GM10266 (cell line): ENCODE results near the gene PFDN6.
A peak's percentile ranks its signal among the peaks of the same experiment; 100 is the strongest.

Source experiments
- DNase-seq: peaks from one replicate; pipeline ENCODE4 v3.0.0; 2012; ENCODE audit errors: extremely low spot score
- TF ChIP-seq, protein P1 (sequence below): IDR thresholded peaks from 2 replicates; pipeline ENCODE4 v1.5.1; 2012; ENCODE audit warnings: mild to moderate bottlenecking, low read depth; ENCODE audit not compliant: control insufficient read depth, insufficient read depth; ENCODE audit errors: missing control alignments

The PFDN6 gene

DNA sequence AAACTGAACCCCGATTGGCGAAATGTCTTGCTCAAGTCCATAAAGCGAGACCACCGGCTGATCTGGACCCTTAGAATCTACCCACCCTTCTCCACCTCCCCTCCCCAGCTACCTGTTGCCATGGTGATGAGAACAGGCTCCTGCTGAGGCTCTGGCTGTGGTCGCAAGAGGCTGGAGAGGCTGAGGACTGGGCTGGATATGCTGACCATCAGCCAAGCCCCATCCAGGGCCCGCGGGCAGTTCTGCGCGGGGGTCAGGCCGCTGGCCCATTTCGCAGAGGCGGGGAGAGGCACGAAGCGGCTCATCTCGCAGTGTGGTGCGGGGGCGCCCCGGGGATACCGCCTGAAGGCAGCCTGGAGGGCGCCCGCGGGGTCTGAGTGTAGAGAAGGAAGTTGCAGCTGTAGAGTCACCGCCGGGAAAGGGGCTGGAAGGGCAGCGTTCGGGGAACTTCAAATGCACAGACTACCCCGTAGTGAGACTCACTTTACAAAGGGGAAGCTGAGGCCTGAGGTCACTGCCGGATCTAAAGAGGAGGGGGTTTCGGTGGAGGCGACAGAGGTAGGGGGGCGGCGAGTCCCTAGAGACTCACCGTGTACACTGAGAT is 23.8 kb downstream of the PFDN6 start:
- TF ChIP-seq, protein P1, sequence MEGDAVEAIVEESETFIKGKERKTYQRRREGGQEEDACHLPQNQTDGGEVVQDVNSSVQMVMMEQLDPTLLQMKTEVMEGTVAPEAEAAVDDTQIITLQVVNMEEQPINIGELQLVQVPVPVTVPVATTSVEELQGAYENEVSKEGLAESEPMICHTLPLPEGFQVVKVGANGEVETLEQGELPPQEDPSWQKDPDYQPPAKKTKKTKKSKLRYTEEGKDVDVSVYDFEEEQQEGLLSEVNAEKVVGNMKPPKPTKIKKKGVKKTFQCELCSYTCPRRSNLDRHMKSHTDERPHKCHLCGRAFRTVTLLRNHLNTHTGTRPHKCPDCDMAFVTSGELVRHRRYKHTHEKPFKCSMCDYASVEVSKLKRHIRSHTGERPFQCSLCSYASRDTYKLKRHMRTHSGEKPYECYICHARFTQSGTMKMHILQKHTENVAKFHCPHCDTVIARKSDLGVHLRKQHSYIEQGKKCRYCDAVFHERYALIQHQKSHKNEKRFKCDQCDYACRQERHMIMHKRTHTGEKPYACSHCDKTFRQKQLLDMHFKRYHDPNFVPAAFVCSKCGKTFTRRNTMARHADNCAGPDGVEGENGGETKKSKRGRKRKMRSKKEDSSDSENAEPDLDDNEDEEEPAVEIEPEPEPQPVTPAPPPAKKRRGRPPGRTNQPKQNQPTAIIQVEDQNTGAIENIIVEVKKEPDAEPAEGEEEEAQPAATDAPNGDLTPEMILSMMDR, result no peak
- DNase-seq, result peak; percentile 38

DNA sequence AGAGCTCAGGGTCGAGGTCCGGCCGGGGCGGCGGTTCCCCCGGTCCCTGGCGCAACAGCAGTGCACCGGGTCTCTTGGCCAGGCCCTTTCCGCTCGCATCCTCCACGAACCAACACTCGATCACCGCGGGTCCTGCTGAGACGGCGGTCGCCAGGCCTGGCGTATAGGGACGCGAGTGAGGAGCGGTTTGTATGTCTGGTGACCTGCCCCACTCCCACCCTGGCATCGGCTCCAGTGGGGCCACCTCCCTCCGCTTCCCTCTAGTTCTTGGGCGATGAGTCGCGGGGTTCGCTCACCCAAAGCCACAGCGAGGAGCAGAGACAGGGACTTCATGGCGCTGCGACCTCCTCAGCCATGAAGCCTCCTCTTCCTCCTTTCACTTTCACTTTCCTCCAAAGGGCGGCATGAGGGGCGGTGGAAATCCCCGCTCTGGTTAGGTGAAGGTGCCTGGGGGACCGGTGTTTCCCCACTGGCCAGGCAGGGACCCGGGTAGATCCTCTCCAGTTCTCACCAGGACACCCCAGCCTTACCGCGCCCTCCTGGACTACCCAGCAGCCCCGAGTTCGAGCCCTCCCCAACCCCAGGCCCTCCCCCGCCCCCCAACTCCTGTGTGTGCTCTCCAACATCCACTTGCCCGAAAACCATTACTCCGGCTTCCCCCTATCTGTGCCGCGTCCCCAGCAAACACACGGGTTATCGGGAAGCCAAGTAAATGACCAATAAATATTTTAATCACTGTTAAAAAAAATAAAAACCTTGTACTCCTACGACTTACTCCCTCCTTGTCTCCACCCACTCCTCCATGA is 24.5 kb downstream of the PFDN6 start, which contains the start of gene TAPBP:
Gene TAPBP, minus strand, starts transcription at position 370 of the 806 bp plus-strand sequence. Its CDS starts 37 bp downstream, at position 333.
- TF ChIP-seq, protein P1, result no peak
- peak; percentile 89 for DNase-seq

DNA sequence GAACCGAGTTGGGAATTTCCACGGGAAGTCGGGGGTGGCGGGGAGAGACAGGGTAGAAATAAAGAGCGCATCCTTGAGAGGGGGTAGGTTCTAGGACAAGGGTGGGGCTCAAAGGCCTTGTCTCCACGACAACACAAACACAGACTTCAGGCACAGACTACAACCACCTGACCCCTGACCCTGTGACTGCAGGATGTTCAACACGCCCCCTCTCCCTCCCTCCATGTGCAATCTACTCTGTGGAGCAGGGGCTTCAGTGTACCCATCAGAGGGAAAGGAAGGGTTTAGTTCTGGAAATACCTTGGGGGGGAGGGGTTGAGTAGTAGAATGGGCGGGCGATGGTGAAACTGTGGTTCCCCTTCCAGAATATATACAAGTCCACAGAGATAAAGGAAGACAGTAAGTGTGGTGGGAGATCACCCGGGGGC is 25.1 kb downstream of the PFDN6 start:
- peak; percentile 77 for DNase-seq
- TF ChIP-seq, protein P1, result no peak

DNA sequence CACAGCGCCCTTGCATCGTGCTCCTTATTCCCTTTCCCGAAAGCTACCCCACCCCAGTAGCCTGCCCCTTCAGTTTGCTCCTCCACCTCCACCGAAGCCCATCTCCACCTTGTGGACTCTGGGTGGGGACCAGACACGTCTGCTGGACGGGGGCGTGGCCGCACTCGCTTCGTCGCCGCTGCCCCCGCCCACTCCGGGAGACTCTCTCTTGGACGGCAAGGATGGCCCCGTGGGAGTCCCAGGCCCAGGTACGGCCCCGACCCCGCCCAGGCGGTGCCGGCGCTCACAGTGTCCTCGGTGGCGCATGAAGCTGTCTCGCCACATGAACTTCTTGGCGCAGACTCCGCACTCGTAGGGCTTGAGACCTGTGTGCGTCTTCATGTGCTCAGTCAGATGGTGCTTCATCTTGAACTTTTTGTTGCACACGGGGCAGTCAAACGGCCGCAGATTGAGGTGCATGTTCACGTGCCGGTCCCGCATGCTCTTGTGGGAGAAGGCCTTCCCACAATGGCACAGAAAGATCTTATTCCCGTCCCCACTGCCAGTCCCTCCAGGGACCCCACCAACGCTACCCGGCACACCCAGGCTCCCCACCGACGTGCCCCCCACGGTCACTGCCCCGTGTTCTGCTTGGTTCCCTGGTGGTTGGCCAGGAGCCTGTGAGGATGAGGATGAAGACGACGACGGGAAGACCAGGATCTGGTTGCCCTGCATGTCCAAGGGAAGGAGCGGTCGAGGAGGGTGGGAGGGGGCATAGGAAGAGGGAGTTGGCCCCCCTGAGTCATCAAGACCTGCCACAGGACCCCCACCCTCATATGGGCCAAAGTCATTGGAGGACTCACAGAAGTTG is 25.8 kb downstream of the PFDN6 start:
- no peak for DNase-seq

DNA sequence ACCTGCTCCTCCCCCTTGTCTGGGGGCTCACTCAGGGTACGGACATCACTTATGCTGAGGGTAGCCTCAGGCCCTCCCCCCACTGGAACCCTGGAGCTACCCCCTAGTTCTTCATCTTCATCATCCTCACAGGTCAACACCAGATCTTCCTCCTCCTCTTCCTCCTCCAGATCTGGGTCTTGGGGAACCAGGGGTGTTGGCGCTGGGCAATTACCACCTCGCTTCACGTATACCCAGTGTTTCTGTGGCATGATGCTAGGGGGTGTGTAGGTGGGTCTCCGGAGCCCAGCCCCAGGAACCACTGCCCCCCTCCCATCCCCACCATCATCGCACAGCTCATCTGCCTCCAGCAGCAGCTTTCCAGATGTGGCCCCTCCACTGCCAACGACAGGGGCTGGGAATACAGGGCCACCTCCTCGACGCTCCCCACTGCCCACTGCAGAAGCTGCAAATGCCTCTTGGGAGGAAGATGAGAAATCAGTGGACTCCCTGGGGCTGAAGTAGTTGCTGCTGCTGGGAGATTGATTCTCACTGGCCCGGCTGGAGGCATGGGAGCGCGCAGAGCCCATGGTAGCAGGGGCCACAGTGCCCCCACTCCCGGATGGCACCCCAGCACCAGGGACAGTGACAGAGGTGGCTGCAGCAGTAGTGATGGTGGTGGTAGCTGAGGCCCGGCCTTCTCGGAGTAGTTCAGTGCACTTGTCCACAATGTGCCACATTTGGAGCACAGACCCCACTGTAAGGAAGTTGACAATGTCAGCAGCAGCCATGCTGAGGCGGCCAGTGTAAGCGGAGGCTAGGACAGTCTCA is 26.6 kb downstream of the PFDN6 start:
- DNase-seq, result no peak
- TF ChIP-seq, protein P1, result no peak

More for the DNA sequence above, 25.8 kb downstream of the PFDN6 start:
- TF ChIP-seq, protein P1, result no peak

DNA sequence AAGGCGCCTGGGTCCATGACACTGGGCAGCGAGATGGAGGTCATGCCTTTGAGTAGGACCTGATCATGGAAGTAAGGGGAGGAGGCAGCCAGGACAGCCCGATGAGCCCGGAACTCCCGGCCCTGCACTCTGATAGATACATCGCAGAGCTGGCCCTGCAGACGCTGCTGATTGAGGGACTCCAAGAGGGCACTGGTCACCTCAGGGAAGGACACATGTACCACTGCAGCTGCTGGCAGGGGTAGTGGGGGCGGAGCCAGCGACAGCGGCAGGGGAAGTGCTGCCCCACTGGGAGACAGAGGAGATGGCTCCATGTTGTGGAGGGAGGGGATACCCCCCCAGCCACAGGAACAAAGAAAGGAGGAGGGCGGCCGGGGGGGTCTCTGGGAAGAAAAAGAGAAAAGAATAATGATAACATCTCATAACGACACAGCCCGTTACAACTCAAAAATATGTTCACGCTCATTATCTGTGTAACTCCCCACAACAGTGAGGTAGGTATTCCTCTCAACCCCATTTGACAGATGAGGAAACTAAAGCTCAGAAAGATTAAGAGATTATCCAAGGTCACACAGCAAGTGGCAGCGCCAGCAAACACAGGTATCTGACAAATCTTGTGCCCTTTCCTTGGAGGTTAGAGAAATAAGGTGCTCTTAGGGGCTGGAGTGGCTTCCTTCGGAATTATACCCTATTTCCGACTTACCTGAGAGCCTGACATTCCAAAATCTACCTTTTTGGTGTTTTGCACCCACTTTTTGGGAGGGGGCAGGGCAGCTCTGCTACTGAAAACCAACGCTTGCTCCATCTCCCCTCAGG is 27.4 kb downstream of the PFDN6 start:
- TF ChIP-seq, protein P1, result no peak
- DNase-seq, result no peak
